Right atrium auricular region (tissue), 2 donors: ENCODE data around the gene PTRHD1. TPM values are rescaled to one million over a fixed set of nuclear protein-coding genes. Genes with fewer than 3 reads are reported as not detected.

Experiments used
- DNase-seq: peaks from one replicate; pipeline ENCODE4 v3.0.0-alpha.2; 2019; ENCODE audit warnings: low spot score
- H3K27ac ChIP-seq, 2 donors: fragments of 200-600 bp; sonication (generic); 1 replicate in 1 of 2; 2 replicates in 1 of 2; pipeline ENCODE4 v1.5.1; 2016 to 2019
- H3K27me3 ChIP-seq, 2 donors: fragments of 200-600 bp; sonication (generic); one replicate each; pipeline versions ENCODE4 v1.5.1 to v1.6.0; 2017 to 2019
- H3K36me3 ChIP-seq: fragments of 200-600 bp; sonication (generic); one replicate; pipeline ENCODE4 v1.5.1; 2016
- H3K4me1 ChIP-seq, 2 donors: fragments of 200-600 bp; sonication (generic); one replicate each; pipeline versions ENCODE4 v1.5.1 to v1.6.0; 2017 to 2019
- H3K4me3 ChIP-seq, 2 donors: fragments of 200-600 bp; sonication (generic); 1 replicate in 1 of 2; 2 replicates in 1 of 2; pipeline ENCODE4 v1.5.1; 2017 to 2019; ENCODE audit warnings: mild to moderate bottlenecking in 1 of 2, moderate library complexity in 1 of 2
- H3K9me3 ChIP-seq, 2 donors: fragments of 200-600 bp; sonication (generic); one replicate each; pipeline ENCODE4 v1.5.1; 2019
- total RNA-seq, 2 donors: library from RNA; depleted of rRNA; stranded (reverse); fragments of >200 nt; gene quantifications; one replicate each; pipeline ENCODE4 v1.1.0, GENCODE V29; 2016
- TF ChIP-seq, protein P1 (sequence below), 2 donors: fragments of 200-600 bp; sonication (generic); IDR thresholded peaks; one replicate each; pipeline ENCODE4 v1.5.1; 2019; ENCODE audit warnings: antibody characterized with exemption in 2 of 2

The PTRHD1 gene
- total RNA-seq, 2 donors from 2014 or later = 12.8 to 17.7 TPM

DNA sequence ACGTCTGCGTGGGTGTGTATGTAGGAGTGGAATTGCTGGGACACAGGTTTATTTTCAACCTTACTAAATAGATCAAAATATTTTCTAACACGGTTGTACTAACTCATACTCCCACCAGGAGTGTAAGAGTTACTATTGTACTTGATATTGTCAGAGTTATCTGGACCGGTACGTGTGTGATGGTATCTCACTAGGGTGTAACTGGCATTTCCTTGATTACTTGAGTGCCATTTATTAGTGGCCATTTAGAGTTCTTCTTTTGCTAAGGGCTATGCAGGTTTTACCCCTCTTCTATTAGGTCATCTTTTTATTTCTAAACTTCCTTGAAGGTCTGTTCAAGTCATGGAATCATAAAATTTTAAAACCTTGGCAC, 33.6 kb upstream of the PTRHD1 start:
- H3K4me1 ChIP-seq = peaks cover 0 to 11% of the 10 kb centered on the region in 2 donors
- no peak overlapping the region for H3K4me3 ChIP-seq
- DNase-seq = no peak
- H3K27me3 ChIP-seq = no peaks in the 10 kb centered on the region
- H3K27ac ChIP-seq = no peak overlapping the region
- no peaks in the 10 kb centered on the region for H3K9me3 ChIP-seq
- H3K36me3 ChIP-seq = peaks cover 10% of the 10 kb centered on the region
- TF ChIP-seq, protein P1, sequence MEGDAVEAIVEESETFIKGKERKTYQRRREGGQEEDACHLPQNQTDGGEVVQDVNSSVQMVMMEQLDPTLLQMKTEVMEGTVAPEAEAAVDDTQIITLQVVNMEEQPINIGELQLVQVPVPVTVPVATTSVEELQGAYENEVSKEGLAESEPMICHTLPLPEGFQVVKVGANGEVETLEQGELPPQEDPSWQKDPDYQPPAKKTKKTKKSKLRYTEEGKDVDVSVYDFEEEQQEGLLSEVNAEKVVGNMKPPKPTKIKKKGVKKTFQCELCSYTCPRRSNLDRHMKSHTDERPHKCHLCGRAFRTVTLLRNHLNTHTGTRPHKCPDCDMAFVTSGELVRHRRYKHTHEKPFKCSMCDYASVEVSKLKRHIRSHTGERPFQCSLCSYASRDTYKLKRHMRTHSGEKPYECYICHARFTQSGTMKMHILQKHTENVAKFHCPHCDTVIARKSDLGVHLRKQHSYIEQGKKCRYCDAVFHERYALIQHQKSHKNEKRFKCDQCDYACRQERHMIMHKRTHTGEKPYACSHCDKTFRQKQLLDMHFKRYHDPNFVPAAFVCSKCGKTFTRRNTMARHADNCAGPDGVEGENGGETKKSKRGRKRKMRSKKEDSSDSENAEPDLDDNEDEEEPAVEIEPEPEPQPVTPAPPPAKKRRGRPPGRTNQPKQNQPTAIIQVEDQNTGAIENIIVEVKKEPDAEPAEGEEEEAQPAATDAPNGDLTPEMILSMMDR (IDR thresholded peaks at IDR 0.05) = no peak

DNA sequence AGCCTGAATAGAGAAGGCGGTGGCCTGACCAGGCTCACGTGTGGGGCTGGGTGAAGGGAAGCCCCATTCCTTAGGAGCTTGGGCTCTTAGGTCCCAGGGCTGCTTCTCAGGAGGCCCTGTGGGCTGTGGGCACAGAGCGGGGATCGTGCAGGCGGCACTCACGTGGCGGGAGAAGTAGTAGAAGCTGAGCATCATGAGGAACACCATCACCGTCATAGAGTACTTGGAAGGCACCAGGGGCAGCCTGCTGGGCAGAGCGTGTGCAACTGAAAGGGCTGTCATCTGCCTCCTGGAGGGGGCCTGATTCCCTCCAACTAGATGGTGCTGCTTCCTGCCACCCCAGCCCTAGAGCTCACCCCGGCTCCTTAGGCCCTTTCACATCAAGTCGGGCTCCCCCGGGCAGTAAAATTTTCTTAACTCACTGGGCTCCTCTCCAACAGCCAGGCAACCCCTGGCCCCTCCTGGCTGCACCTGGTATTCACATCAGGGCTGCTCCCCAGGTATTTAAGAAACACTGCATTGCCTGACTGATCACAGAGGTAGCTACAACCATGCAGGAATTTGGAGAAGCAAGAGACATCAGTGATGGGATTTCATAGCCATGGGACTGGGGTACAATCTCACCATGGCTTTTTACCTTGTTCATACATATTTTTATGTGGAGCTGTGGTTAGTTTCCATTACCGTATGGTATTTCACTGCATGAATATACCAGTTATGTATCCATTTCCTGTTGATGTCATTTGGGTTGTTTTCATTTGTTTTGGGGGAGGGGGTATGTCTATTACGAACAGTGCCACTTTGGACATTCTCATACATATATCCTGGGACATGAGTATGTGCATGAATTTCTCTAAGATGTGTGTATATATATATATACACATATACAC, 32.9 kb upstream of the PTRHD1 start:
- Histone ChIP-seq H3K9me3 (no peaks in the 10 kb centered on the region), H3K4me3 (no peak overlapping the region), H3K27me3 (no peaks in the 10 kb centered on the region), H3K27ac (no peak overlapping the region), H3K4me1 (peaks cover 0 to 11% of the 10 kb centered on the region in 2 donors), H3K36me3 (peaks cover 10% of the 10 kb centered on the region)
- TF ChIP-seq, protein P1 (IDR thresholded peaks at IDR 0.05) = no peak
- peak; percentile 47 for DNase-seq

GRCh38 chr2:24824966-24825882, 32.0 kb upstream of the PTRHD1 start:
- Histone ChIP-seq H3K4me3 (no peak overlapping the region), H3K36me3 (peaks cover 10% of the 10 kb centered on the region), H3K9me3 (no peaks in the 10 kb centered on the region), H3K27ac (no peak overlapping the region), H3K4me1 (peaks cover 0 to 11% of the 10 kb centered on the region in 2 donors), H3K27me3 (no peaks in the 10 kb centered on the region)
- TF ChIP-seq, protein P1 (IDR thresholded peaks at IDR 0.05) = peak; percentile 32 to 54
- peak; percentile 55 for DNase-seq

DNA sequence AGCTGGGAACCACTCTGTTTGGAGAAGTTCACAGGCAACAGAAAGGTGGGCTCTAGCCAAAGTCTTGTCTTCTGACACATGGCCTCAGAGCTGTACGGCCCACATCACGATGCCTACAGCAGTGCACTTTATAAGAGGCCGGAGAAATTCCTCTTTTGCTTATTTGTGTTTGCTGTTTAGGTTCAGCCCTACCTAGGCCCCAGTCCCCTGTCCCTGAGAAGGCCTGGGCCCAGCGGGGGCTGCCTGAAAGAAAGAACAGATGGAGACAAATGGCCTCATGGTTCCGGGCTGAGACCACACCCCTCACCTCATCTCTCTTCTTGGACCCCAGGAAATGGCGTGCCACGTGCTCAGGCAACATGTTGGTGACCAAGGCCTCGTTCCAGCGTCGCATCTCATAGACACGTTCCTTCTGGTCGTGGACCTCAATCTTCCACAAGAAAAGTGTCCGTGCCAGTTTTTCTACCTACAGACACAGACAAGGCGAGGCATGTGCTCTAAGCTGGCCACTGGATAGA, 30.9 kb upstream of the PTRHD1 start:
- peaks cover 10% of the 10 kb centered on the region for H3K36me3 ChIP-seq
- TF ChIP-seq, protein P1 (IDR thresholded peaks at IDR 0.05) = no peak
- DNase-seq = peak; percentile 43

DNA sequence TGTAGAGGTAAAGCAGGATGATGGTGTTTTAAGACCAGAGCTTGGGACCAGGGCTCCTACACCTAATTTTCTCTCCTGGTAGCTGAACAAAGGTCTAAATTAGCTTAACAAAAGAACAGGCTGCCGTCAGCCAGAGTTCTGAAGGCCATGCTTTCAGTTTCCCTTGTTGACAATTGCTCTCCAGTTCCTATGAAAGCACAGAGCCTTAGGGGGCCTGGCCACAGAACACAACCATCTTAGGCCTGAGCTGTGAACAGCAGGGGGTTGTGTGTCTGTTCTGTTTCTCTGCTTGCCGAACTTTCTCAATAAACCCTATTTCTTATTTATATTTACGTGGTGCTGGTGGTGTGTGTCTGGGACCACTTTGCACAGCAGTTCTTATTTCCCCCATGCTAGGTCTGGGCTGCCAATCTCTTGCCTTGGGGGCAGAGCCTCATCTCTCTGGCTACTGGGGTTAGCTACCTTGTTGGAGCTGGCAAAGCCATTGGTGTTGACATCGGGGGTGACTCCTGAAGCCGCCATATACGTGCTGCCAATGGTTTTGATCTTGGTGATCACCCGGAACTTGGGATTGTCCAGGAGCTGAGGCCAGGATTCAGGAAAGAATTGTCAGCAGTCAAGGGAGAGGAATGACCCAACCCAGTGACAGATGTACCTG, 29.0 kb upstream of the PTRHD1 start:
- peaks cover 10% of the 10 kb centered on the region for H3K36me3 ChIP-seq
- DNase-seq = peak; percentile 34

More for the DNA sequence above, 30.9 kb upstream of the PTRHD1 start:
- no peak overlapping the region for H3K27ac ChIP-seq
- H3K9me3 ChIP-seq = no peaks in the 10 kb centered on the region
- no peaks in the 10 kb centered on the region for H3K27me3 ChIP-seq
- no peak overlapping the region for H3K4me3 ChIP-seq
- H3K4me1 ChIP-seq = peaks cover 0 to 11% of the 10 kb centered on the region in 2 donors

More for the DNA sequence above, 29.0 kb upstream of the PTRHD1 start:
- Histone ChIP-seq H3K4me1 (peaks cover 0 to 5% of the 10 kb centered on the region in 2 donors), H3K27me3 (no peaks in the 10 kb centered on the region), H3K27ac (no peak overlapping the region), H3K4me3 (no peak overlapping the region), H3K9me3 (no peaks in the 10 kb centered on the region)
- TF ChIP-seq, protein P1 (IDR thresholded peaks at IDR 0.05) = no peak
